AG09319 (cell line): Measurements from ENCODE around the gene MARK2.

Experiments
- DNase-seq: peaks from one replicate; pipeline ENCODE4 v3.0.0-alpha.2; 2010; ENCODE audit warnings: low read depth; ENCODE audit errors: extremely low read depth
- TF ChIP-seq, protein P1 (sequence below): IDR thresholded peaks from 2 replicates; pipeline ENCODE4 v1.5.1; 2011; ENCODE audit warnings: low read depth, mild to moderate bottlenecking, inconsistent platforms, low read length, moderate library complexity

Gene MARK2

DNA sequence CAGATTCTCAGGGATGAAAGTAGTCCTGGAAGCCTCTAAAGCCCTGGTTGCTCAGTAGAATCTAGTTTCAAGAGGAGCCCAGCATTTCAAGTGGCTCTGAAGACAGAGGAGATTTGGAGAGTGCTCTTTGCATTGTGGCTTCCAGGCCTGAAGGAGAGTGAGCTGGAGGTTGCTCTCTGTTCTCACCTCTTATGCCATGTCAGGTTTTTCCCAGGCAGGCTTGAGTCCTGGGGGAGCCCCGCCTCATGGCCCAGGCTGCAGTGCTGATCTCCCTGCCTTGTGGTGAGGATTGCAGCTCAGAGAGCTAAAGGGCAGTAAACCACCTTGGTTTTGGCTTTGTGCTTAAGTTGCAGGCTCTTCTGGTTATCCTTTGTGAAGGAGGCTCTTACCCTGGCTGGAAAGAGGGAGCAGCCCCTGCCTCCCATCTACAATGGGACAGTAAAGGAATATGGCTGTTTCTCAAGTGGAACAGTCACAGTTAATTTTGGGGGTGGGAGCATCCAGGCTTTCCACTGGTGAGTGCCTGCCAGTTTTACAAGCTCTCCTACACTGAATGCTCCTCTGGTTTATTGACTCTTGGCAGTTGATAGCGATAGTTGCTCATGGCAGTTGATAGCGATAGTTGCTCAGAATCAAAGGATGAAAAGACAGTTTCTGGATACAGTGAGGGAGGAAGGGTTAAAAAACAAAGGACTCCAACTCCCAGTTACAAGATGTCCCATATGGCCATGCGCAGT, 45.5 kb downstream of the MARK2 start:
- DNase-seq, result no peak
- TF ChIP-seq, protein P1, sequence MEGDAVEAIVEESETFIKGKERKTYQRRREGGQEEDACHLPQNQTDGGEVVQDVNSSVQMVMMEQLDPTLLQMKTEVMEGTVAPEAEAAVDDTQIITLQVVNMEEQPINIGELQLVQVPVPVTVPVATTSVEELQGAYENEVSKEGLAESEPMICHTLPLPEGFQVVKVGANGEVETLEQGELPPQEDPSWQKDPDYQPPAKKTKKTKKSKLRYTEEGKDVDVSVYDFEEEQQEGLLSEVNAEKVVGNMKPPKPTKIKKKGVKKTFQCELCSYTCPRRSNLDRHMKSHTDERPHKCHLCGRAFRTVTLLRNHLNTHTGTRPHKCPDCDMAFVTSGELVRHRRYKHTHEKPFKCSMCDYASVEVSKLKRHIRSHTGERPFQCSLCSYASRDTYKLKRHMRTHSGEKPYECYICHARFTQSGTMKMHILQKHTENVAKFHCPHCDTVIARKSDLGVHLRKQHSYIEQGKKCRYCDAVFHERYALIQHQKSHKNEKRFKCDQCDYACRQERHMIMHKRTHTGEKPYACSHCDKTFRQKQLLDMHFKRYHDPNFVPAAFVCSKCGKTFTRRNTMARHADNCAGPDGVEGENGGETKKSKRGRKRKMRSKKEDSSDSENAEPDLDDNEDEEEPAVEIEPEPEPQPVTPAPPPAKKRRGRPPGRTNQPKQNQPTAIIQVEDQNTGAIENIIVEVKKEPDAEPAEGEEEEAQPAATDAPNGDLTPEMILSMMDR, result no peak

DNA sequence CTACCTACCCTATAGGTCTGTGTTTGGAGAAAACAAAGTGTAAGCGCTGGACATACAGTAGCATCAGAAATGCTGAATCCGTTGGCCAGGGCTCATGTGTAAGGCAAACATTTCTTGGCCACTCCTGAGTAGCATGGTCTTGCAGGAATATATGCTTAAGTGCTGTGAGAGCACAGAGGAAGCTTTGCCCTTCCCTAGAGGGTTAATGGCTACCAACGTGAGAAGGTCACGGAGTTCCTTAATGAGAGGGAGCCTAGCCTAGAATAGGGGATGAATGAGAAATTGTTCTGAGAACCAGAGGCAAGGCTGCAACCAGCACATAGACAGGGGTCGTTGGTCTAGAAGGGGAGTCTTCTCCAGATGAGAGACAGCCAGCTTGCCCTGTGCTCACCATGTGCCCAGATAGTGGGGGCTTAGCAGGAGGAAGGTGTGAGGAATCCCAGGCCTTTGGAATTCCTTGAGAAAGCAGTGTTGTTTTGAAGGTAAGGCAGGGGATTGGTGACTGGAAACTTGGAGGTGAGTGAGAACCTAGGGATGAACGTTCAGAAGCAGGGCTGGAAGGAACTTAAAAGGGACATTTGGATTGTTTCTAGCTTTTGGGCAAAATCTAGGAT, 48.6 kb downstream of the MARK2 start:
- TF ChIP-seq, protein P1, result no peak
- no peak for DNase-seq

DNA sequence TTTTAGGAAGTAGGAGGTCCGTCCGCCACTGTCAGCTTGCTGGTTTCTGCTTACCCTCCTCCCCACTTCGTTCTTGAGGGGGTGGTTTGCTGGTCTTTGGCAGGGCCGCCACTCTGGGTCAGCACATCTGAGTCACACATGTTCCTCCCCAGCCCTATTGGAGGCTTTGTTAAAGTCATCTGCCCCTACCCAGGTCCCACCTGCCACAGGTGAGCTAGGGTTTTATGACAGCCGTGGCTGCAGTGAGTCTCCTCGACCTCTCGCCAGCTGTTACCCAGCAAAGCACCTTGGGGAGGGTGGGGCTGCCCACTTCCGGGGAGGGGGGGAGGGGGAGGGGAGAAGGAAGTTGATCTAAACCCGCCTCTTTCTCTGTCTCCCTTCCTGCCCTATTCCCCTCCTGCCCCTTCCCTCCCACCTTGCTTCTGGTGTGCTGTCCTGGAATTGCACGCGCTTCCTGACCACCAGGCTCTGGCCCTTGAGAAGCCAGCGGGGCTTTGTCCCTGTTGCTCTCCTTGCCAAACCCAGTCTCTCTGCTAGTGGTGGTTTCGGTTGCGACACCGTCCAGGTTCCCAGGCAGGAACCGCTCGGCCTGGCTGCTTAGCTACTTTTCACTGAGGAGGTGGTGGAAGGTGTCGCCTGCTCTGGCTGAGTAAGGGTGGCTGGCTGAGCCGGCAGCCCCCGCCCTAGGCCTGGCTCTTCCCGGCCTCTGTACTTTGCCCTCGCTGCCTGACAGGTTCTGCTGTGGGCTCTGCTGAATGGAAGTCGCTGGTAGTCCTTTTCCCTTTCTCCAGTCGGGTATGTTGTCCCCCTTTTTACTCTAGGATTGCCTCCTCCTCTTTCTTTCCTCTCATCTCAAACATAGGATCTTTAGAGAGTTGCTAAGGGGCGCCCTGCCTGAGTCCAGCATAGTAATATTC, 49.5 kb downstream of the MARK2 start:
- TF ChIP-seq, protein P1, result no peak
- DNase-seq, result no peak

DNA sequence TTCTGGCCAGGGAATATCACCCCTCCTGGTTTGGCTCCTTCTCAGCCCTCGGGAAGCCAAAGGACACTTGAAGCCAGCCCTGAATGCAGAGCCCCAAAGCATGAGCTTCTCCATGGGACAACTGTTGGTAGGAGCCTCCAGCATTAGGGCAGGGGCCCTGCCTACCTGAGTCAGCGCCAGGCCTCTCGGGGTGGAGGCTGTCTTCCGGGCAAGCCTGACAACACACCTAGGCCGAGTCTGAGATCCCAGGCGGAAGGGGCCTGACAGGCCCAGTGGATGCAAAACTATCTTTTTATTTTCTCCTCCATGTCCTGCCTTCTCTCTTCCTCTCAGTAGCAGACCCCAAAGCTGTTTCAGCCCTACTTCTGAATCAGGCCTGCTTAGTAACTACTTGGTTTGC, 50.4 kb downstream of the MARK2 start:
- TF ChIP-seq, protein P1, result no peak
- DNase-seq, result no peak

DNA sequence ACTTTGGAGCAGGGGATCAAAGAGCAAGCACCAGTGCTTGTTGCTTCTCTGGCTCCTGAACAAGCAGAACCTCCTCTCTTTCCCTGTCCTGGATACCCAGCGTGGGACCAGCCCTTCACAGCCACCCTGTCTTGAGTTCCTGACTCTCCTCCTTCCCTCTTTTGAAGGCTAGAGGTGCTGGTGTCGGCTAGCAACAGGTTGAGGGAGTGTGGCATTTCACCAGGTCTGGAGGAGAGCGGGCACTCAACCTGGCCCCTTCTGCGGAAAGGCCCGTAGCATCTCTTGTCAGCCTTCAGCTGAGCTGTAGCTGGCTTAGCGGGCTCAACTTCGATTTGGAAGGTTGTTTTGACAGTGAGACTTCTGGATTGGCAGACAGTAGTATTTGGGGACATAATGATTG, 51.5 kb downstream of the MARK2 start:
- TF ChIP-seq, protein P1, result no peak
- no peak for DNase-seq

DNA sequence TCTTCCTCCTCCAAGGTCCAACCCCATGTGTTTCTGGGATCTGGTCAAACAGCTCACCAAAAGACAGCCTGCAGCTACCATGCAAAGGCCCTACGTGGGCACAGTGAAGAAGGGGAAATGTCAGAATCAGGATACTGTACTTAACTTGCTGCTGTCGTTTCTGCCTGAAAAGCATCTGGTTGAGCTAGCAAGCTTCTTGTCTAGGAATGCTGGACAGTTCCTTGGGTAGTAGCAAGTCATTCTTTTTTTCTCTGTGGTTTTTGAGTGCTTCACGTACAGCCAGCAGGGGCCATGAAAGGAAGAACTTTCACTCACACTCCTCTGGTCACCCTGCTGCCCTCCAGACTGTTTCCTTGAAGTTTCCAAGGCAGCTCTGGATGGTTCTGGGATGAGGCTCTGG, 53.3 kb downstream of the MARK2 start:
- TF ChIP-seq, protein P1, result no peak; the same call in 1 of the 2 replicates
- no peak for DNase-seq
